Glutamatergic neuron (in vitro differentiated cells): Measurements from ENCODE around the gene TMEM130. TPM values are rescaled to one million over a fixed set of nuclear protein-coding genes. Genes with fewer than 3 reads are reported as not detected.

Experiments
- DNase-seq: peaks from one replicate; pipeline ENCODE4 v3.0.0; 2022
- H3K27ac Mint-ChIP-seq: one replicate; pipeline ENCODE4 v1.8.0; 2020; ENCODE audit warnings: mild to moderate bottlenecking, mixed read lengths, inconsistent platforms; ENCODE audit not compliant: unreplicated experiment
- H3K27me3 Mint-ChIP-seq: one replicate; pipeline ENCODE4 v1.8.0; 2020; ENCODE audit warnings: mild to moderate bottlenecking, moderate library complexity, mixed read lengths, inconsistent platforms; ENCODE audit not compliant: unreplicated experiment
- H3K36me3 Mint-ChIP-seq: one replicate; pipeline ENCODE4 v1.8.0; 2020; ENCODE audit warnings: mild to moderate bottlenecking, mixed read lengths, inconsistent platforms; ENCODE audit not compliant: unreplicated experiment
- H3K4me1 Mint-ChIP-seq: one replicate; pipeline ENCODE4 v1.8.0; 2020; ENCODE audit warnings: mild to moderate bottlenecking, low read depth, mixed read lengths, inconsistent platforms; ENCODE audit not compliant: unreplicated experiment
- H3K4me3 Mint-ChIP-seq: one replicate; pipeline ENCODE4 v1.8.0; 2020; ENCODE audit warnings: mild to moderate bottlenecking, mixed read lengths, inconsistent platforms; ENCODE audit not compliant: unreplicated experiment
- H3K9me3 Mint-ChIP-seq: one replicate; pipeline ENCODE4 v1.8.0; 2020; ENCODE audit warnings: mild to moderate bottlenecking, moderate library complexity, mixed read lengths, inconsistent platforms; ENCODE audit not compliant: unreplicated experiment
- long read RNA-seq: library from polyadenylated mRNA; unstranded; transcript quantifications from one replicate; pipeline ENCODE4 v2.0.0, GENCODE V29; 2020; ENCODE audit not compliant: unreplicated experiment
- total RNA-seq: library from RNA; stranded (reverse); fragmentation: NEBNext Ultra II Directional; extraction: Animal tissue kit (Norgen Biotek cat#: 25700); gene quantifications from one replicate; pipeline ENCODE4 v1.2.1, GENCODE V29; 2021; ENCODE audit not compliant: unreplicated experiment
- TF ChIP-seq, protein P1 (sequence below): fragments of 200-600 bp; sonication (generic); IDR thresholded peaks from one replicate; pipeline ENCODE4 v1.5.0; 2021; ENCODE audit not compliant: partially characterized antibody, unreplicated experiment

Gene TMEM130, protein sequence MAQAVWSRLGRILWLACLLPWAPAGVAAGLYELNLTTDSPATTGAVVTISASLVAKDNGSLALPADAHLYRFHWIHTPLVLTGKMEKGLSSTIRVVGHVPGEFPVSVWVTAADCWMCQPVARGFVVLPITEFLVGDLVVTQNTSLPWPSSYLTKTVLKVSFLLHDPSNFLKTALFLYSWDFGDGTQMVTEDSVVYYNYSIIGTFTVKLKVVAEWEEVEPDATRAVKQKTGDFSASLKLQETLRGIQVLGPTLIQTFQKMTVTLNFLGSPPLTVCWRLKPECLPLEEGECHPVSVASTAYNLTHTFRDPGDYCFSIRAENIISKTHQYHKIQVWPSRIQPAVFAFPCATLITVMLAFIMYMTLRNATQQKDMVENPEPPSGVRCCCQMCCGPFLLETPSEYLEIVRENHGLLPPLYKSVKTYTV
- 7.8 TPM for total RNA-seq
- long read RNA-seq, partial matches to known transcripts, result 1 of 1 reads
- long read RNA-seq, other reads (novel, unspliced or antisense), result 0 of 1 reads

DNA sequence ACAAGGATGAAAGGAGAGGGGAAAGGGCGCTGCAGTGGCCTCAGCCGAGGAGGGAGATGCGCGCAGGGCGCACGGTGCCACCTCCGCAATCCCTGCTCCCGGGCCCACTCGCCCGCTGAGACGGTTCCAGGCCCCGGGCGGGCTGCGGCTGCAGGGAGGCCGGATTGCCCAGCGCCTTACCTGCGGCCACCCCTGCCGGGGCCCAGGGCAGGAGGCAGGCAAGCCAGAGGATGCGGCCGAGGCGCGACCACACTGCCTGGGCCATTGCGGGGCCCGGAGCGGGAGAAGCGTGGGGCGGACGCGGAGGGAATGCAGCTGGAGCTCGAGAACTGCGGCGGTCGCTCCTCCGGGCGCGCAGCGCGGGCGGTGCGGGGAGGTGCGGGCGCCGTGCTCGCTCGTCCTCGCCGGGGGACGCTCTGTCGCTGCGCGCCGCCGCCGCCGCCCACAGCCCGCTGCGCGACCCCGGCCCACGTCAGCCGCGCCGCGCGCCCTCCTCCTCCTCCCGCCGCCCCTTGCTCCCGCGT is at the start of gene TMEM130:
Gene TMEM130, minus strand, starts transcription at position 418 of the 524 bp plus-strand sequence. Its CDS starts 153 bp downstream, at position 265.
- Mint-ChIP-seq H3K4me1 (peaks cover 4% of the 10 kb centered on the region), H3K27ac (peak within 1 kb of the TSS; percentile 44), H3K9me3 (peaks cover 7% of the 10 kb centered on the region), H3K27me3 (peaks cover 12% of the 10 kb centered on the region), H3K36me3 (no peaks in the 10 kb centered on the region), H3K4me3 (peak within 1 kb of the TSS; percentile 78)
- DNase-seq, result peak; percentile 43
- TF ChIP-seq, protein P1, sequence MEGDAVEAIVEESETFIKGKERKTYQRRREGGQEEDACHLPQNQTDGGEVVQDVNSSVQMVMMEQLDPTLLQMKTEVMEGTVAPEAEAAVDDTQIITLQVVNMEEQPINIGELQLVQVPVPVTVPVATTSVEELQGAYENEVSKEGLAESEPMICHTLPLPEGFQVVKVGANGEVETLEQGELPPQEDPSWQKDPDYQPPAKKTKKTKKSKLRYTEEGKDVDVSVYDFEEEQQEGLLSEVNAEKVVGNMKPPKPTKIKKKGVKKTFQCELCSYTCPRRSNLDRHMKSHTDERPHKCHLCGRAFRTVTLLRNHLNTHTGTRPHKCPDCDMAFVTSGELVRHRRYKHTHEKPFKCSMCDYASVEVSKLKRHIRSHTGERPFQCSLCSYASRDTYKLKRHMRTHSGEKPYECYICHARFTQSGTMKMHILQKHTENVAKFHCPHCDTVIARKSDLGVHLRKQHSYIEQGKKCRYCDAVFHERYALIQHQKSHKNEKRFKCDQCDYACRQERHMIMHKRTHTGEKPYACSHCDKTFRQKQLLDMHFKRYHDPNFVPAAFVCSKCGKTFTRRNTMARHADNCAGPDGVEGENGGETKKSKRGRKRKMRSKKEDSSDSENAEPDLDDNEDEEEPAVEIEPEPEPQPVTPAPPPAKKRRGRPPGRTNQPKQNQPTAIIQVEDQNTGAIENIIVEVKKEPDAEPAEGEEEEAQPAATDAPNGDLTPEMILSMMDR, result no peak

DNA sequence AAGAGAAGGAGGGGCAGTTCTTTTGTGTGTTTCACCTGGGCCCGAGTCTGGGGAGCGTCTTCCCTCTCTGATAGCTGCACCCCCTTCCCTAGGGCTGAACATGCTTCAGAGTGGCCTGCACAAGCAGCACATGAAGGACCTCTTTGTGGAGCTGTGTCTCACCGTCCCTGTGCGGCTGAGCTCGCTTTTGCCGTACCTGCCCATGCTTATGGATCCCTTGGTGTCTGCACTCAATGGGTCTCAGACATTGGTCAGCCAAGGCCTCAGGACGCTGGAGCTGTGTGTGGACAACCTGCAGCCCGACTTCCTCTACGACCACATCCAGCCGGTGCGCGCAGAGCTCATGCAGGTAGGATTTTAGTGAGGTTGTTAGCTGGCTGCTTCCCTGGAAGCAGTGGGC is 47.5 kb upstream of the TMEM130 start:
- no peak overlapping the region for H3K27ac Mint-ChIP-seq
- peaks cover 2% of the 10 kb centered on the region for H3K27me3 Mint-ChIP-seq
- DNase-seq, result no peak
- H3K4me1 Mint-ChIP-seq, result no peaks in the 10 kb centered on the region
- no peaks in the 10 kb centered on the region for H3K9me3 Mint-ChIP-seq
- peaks cover 2% of the 10 kb centered on the region for H3K36me3 Mint-ChIP-seq
- no peak overlapping the region for H3K4me3 Mint-ChIP-seq
- TF ChIP-seq, protein P1, result no peak

DNA sequence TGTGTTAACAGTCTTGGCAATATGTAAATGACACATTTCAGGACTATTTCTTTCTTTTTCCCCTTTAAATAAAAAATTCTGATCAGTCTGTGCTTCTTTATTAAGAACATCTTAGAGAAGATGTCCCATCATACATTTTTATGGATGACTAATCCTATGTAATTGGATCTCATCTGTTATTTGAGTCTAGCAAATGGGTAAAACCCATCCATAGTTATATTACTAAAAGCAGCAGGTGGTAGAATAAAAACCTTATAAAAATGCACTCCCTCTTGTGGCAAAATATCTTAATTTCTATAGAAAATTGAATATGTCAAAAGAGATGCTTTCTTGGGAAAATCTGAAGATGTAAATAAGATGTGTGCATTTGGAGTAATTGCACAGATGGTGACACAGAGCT is 43.8 kb upstream of the TMEM130 start:
- Mint-ChIP-seq H3K4me1 (no peaks in the 10 kb centered on the region), H3K4me3 (no peak overlapping the region), H3K27me3 (no peaks in the 10 kb centered on the region), H3K27ac (no peak overlapping the region), H3K36me3 (no peaks in the 10 kb centered on the region), H3K9me3 (no peaks in the 10 kb centered on the region)
- no peak for DNase-seq
- TF ChIP-seq, protein P1, result no peak

DNA sequence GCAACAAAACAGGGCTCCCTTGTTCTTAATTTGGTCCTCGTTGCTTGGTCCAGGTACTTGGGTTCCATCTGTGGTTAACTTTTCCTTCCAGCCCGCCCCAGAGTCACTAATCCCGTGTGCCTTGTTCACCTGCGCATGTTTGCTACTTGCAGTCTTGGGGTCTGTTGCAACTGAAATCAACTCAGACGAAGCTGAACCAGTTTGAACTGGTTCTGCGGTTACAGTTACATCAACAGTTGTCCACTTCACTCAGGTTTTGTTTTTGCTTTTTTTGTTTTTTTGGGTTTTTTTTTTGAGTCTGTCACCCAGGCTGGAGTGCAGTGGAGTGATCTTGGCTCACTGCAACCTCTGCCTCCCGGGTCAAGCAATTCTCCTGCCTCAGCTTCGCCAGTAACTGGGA is 43.2 kb upstream of the TMEM130 start:
- H3K36me3 Mint-ChIP-seq, result no peaks in the 10 kb centered on the region

More for the DNA sequence above, 43.2 kb upstream of the TMEM130 start:
- no peaks in the 10 kb centered on the region for H3K9me3 Mint-ChIP-seq
- DNase-seq, result no peak
- TF ChIP-seq, protein P1, result no peak
- H3K27ac Mint-ChIP-seq, result no peak overlapping the region
- H3K4me1 Mint-ChIP-seq, result no peaks in the 10 kb centered on the region
- H3K27me3 Mint-ChIP-seq, result no peaks in the 10 kb centered on the region
- H3K4me3 Mint-ChIP-seq, result no peak overlapping the region
